Omental fat pad (tissue), 4 donors: Measurements from ENCODE around the gene PRKAG2. TPM values are rescaled to one million over a fixed set of nuclear protein-coding genes. Genes with fewer than 3 reads are reported as not detected.
"Not testable (repeated sequence)": the region's sequence is repeated elsewhere in the genome, so short reads cannot be mapped to it uniquely, and the experiment has no call there.

Source experiments
- ATAC-seq: fragments of 150-250 bp; one replicate; pipeline ENCODE4 v1.9.1; 2016; ENCODE audit warnings: mild to moderate bottlenecking, moderate library complexity; ENCODE audit not compliant: low FRiP score
- DNase-seq: peaks from one replicate; pipeline ENCODE4 v3.0.0-alpha.2; 2019; ENCODE audit warnings: low spot score
- CTCF ChIP-seq, 3 donors: fragments of 450-650 bp; IDR thresholded peaks; one replicate each; pipeline ENCODE4 v1.5.1; 2016 to 2017; ENCODE audit warnings: antibody characterized with exemption in 3 of 3, mild to moderate bottlenecking in 3 of 3, moderate library complexity in 2 of 3
- total RNA-seq, 4 donors: library from RNA; depleted of rRNA; stranded (reverse); fragments of >200 nt; gene quantifications; one replicate each; pipeline ENCODE4 v1.1.0, GENCODE V29; 2016

The PRKAG2 gene
- total RNA-seq, 4 donors from 2014 or later, result 31.6 to 49.5 (median 36.9) TPM

DNA sequence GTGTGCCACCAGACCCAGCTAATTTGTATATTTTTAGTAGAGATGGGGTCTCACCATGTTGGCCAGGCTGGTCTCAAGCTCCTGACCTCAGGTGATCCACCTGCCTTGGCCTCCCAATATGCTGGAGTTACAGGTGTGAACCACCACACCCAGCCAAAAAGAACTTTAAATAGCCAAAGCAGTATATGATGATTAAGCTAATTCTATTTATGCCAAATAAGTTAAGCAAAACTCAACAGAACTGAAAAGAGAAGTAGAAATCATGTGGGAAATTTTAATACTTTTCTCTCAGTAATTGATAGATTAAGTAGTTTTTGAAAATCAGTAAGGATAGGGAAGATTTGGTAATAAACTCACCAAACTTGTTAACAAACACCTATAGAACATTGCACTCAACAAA is 332.7 kb downstream of the PRKAG2 start:
- TF ChIP-seq CTCF (IDR thresholded peaks at IDR 0.05), result no peak
- DNase-seq (no peak), ATAC-seq (no peak)

- ATAC-seq (no peak), DNase-seq (no peak)
- TF ChIP-seq CTCF (IDR thresholded peaks at IDR 0.05), result no peak
These were observed 334.2 kb downstream of the PRKAG2 start for GRCh38 chr7:151542606-151543130.

GRCh38 chr7:151541709-151542499 is 335.0 kb downstream of the PRKAG2 start:
- no peak for TF ChIP-seq CTCF (IDR thresholded peaks at IDR 0.05)
- DNase-seq (no peak), ATAC-seq (no peak)

GRCh38 chr7:151540146-151540545 is 336.8 kb downstream of the PRKAG2 start:
- ATAC-seq (no peak), DNase-seq (no peak)
- TF ChIP-seq CTCF (IDR thresholded peaks at IDR 0.05), result no peak

DNA sequence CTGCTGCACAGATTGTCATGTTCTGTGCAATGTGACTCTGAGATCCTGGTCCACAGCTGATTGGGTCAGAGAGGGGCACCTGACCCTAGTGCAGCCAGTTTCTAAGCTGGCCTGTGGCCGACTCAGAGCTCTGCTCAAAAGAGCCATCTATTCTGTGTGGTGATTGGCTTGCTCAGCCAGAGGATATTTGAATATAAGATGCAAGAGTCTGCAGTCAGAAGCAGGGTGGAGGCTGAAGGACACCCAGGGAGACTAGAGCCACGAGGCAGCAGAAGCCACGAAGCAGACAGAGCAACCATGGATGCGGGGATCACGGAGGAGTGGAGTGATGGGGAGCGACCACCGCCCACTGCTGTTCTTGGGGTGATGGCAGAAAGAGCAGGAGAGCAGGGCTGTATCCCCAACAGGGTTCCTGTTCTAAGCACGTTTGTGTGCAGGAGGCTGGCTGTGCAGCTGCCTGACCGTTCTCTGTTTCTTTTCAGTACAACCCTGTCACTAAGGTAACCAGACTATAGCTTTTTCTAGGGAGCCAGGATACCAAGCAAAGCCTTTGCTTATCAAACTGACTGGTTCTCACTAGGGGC is 337.7 kb downstream of the PRKAG2 start:
- no peak for DNase-seq
- TF ChIP-seq CTCF (IDR thresholded peaks at IDR 0.05), result no peak
- peak; percentile 14 for ATAC-seq

GRCh38 chr7:151537818-151538561 is 338.9 kb downstream of the PRKAG2 start:
- TF ChIP-seq CTCF (IDR thresholded peaks at IDR 0.05), result no peak
- no peak for DNase-seq
- ATAC-seq, result peak; percentile 57

- ATAC-seq, DNase-seq: not testable (repeated sequence)
These were observed 340.7 kb downstream of the PRKAG2 start for GRCh38 chr7:151536178-151536577.
